SK-N-SH (cell line): ENCODE measurements around the gene ETV6.

Source experiments
- EP300 ChIP-seq, 2 experiments: IDR thresholded peaks; 2 replicates each; pipeline versions ENCODE4 v1.4.0 to v1.6.1; 2012; ENCODE audit warnings: borderline replicate concordance in 1 of 2, low read depth in 1 of 2, low read length in 1 of 2
- RCOR1 ChIP-seq: fragments of 150-350 bp; IDR thresholded peaks from 2 replicates; pipeline ENCODE4 v1.6.1; 2017; ENCODE audit warnings: antibody characterized with exemption, low read length
- RFX5 ChIP-seq: IDR thresholded peaks from 2 replicates; pipeline ENCODE4 v1.6.1; 2012; ENCODE audit warnings: mild to moderate bottlenecking, improper control_type of control experiment, low read length
- TF ChIP-seq, protein P1 (sequence below): fragments of 200-600 bp; sonication (generic); IDR thresholded peaks from 2 replicates; pipeline ENCODE4 v1.6.1; 2017; ENCODE audit warnings: antibody characterized with exemption, mild to moderate bottlenecking, moderate library complexity
- TF ChIP-seq, protein P2 (sequence below): IDR thresholded peaks from 2 replicates; pipeline ENCODE4 v1.6.1; 2012; ENCODE audit warnings: mild to moderate bottlenecking, low read depth, low read length, moderate library complexity

DNA sequence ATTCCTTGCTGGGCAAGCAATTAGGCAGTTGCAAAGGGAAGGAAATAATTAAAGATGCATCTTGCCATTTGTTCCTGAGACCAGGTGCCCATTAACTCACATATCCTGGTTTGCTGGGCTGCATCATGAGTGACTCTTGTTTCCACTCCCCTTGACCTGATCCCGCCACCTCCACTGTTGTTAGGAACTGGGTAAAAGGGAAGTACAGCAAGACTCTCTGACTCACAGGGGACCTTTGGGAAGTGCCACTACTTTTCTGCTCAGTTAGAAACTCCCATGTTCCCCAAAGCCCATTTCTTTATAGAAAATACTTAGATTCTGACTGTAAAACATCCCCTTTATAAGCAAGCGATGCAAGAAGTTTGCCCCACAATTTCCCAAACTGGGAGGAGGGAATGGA is 235.2 kb downstream of the ETV6 start:
- TF ChIP-seq, protein P1, sequence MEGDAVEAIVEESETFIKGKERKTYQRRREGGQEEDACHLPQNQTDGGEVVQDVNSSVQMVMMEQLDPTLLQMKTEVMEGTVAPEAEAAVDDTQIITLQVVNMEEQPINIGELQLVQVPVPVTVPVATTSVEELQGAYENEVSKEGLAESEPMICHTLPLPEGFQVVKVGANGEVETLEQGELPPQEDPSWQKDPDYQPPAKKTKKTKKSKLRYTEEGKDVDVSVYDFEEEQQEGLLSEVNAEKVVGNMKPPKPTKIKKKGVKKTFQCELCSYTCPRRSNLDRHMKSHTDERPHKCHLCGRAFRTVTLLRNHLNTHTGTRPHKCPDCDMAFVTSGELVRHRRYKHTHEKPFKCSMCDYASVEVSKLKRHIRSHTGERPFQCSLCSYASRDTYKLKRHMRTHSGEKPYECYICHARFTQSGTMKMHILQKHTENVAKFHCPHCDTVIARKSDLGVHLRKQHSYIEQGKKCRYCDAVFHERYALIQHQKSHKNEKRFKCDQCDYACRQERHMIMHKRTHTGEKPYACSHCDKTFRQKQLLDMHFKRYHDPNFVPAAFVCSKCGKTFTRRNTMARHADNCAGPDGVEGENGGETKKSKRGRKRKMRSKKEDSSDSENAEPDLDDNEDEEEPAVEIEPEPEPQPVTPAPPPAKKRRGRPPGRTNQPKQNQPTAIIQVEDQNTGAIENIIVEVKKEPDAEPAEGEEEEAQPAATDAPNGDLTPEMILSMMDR, result no peak
- TF ChIP-seq, protein P2, sequence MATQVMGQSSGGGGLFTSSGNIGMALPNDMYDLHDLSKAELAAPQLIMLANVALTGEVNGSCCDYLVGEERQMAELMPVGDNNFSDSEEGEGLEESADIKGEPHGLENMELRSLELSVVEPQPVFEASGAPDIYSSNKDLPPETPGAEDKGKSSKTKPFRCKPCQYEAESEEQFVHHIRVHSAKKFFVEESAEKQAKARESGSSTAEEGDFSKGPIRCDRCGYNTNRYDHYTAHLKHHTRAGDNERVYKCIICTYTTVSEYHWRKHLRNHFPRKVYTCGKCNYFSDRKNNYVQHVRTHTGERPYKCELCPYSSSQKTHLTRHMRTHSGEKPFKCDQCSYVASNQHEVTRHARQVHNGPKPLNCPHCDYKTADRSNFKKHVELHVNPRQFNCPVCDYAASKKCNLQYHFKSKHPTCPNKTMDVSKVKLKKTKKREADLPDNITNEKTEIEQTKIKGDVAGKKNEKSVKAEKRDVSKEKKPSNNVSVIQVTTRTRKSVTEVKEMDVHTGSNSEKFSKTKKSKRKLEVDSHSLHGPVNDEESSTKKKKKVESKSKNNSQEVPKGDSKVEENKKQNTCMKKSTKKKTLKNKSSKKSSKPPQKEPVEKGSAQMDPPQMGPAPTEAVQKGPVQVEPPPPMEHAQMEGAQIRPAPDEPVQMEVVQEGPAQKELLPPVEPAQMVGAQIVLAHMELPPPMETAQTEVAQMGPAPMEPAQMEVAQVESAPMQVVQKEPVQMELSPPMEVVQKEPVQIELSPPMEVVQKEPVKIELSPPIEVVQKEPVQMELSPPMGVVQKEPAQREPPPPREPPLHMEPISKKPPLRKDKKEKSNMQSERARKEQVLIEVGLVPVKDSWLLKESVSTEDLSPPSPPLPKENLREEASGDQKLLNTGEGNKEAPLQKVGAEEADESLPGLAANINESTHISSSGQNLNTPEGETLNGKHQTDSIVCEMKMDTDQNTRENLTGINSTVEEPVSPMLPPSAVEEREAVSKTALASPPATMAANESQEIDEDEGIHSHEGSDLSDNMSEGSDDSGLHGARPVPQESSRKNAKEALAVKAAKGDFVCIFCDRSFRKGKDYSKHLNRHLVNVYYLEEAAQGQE, result no peak
- TF ChIP-seq EP300 (IDR thresholded peaks at IDR 0.05; ENCODE audit: borderline replicate concordance in 1 of 2, low read depth in 1 of 2, low read length in 1 of 2) (no peak), RFX5 (no peak), RCOR1 (no peak)
